Measurements from ENCODE around the gene UBE2G1.

The UBE2G1 gene

DNA sequence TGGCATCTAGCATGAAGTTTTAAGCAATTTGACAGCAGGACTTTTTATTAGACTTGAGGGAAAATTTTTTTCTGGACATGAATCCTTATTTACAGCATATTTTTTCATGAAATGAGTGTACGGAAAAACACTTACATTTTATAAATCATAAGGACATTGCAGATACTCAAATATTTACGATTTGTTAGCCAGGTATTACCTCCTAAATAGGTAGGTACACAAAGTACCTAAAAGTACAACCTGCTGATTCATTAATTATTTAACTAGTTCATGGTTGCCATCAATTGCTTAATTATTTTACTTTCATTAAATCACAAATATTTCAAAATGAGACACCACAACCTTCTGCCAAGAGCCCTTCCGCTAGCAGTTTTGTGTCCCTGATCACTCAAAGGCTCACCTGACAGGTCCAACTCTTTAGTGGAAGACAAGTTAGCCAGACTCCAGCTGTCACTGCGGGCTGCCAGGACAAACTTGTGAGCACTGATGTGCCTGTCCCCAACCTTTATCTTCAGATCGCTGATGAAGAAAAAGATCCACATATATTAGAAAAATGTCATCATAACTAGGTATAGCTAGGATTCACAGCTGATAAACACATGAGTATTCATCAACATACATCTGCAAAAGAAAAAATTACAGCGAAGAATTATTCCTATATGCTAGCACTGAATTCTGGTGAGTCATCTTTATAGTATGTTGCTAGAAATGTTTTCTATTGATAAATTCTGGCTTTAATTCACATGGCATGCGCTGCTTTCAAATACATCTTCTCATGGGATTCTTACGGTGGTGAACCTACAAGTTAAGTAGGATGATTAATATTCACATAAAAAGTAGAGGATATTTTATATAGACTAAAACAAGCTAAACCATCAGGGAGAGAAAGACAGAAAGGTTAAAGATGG lies 130.8 kb downstream of the UBE2G1 start:
- DNase-seq (ENCODE audit: low spot score), result no peak
- H3K4me3 ChIP-seq (ENCODE audit: severe bottlenecking), result no peak overlapping the region
- no peaks in the 10 kb centered on the region for H3K9me3 ChIP-seq (ENCODE audit: severe bottlenecking)
- H3K4me1 ChIP-seq (ENCODE audit: insufficient read depth, poor library complexity, severe bottlenecking), result peaks cover 24% of the 10 kb centered on the region
- H3K36me3 ChIP-seq (ENCODE audit: low read depth), result peaks cover 71% of the 10 kb centered on the region
- ATAC-seq (ENCODE audit: low read depth), result no peak
- TF ChIP-seq, protein P1, sequence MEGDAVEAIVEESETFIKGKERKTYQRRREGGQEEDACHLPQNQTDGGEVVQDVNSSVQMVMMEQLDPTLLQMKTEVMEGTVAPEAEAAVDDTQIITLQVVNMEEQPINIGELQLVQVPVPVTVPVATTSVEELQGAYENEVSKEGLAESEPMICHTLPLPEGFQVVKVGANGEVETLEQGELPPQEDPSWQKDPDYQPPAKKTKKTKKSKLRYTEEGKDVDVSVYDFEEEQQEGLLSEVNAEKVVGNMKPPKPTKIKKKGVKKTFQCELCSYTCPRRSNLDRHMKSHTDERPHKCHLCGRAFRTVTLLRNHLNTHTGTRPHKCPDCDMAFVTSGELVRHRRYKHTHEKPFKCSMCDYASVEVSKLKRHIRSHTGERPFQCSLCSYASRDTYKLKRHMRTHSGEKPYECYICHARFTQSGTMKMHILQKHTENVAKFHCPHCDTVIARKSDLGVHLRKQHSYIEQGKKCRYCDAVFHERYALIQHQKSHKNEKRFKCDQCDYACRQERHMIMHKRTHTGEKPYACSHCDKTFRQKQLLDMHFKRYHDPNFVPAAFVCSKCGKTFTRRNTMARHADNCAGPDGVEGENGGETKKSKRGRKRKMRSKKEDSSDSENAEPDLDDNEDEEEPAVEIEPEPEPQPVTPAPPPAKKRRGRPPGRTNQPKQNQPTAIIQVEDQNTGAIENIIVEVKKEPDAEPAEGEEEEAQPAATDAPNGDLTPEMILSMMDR (IDR thresholded peaks at IDR 0.05; ENCODE audit: poor library complexity, severe bottlenecking), result no peak
- H3K27me3 ChIP-seq (ENCODE audit: insufficient read depth, poor library complexity, severe bottlenecking), result no peaks in the 10 kb centered on the region
- H3K27ac ChIP-seq (ENCODE audit: poor library complexity, severe bottlenecking), result no peak overlapping the region

DNA sequence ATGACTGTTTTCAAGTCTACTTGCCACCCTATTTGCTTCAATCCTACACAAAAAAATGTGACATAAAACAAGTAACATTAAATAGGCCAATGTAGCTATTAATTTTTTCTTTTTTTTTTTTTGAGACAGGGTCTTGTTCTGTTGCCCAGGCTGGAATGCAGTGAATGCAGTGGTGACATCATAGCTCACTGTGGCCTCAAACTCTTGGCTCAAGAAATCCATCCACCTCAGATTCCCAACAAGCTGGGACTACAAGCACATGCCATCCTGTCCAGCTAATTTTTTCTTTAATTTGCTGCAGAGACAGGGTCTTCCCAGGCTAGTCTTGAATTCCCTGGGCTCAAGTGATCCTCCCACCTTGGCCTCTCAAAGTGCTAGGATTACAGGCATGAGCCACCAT lies 132.1 kb downstream of the UBE2G1 start:
- ATAC-seq (ENCODE audit: low read depth), result no peak
- H3K27ac ChIP-seq (ENCODE audit: poor library complexity, severe bottlenecking), result no peak overlapping the region
- no peaks in the 10 kb centered on the region for H3K9me3 ChIP-seq (ENCODE audit: severe bottlenecking)
- H3K36me3 ChIP-seq (ENCODE audit: low read depth), result peaks cover 66% of the 10 kb centered on the region
- TF ChIP-seq, protein P1 (IDR thresholded peaks at IDR 0.05; ENCODE audit: poor library complexity, severe bottlenecking), result no peak
- H3K4me3 ChIP-seq (ENCODE audit: severe bottlenecking), result no peak overlapping the region
- peaks cover 36% of the 10 kb centered on the region for H3K4me1 ChIP-seq (ENCODE audit: insufficient read depth, poor library complexity, severe bottlenecking)
- DNase-seq (ENCODE audit: low spot score), result no peak
- H3K27me3 ChIP-seq (ENCODE audit: insufficient read depth, poor library complexity, severe bottlenecking), result no peaks in the 10 kb centered on the region

DNA sequence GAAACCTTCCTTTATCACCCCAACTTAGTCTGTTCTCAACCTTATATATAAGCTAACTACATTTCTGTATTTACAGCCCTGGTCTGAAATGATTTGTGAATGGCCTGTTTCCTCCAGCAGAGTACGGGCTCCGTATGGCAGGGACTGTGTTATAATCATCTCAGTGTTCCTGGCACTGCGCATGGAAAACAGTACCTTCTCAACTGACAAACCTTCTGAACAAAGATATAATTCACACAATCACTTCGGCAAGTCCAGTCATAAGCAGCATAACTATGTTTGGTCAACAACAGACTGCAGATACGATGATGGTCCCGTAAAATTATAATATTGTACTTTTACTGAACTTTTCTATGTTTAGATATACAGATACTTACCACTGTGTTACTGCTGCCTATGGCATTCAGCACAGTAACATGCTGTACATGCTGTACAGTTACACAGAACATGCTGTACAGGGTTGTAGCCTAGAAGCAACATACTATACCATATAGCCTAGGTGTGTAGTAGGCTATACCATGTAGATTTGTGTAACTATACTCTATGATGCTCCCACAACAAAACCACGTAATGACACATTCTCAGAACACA lies 132.7 kb downstream of the UBE2G1 start:
- peaks cover 39% of the 10 kb centered on the region for H3K4me1 ChIP-seq (ENCODE audit: insufficient read depth, poor library complexity, severe bottlenecking)

DNA sequence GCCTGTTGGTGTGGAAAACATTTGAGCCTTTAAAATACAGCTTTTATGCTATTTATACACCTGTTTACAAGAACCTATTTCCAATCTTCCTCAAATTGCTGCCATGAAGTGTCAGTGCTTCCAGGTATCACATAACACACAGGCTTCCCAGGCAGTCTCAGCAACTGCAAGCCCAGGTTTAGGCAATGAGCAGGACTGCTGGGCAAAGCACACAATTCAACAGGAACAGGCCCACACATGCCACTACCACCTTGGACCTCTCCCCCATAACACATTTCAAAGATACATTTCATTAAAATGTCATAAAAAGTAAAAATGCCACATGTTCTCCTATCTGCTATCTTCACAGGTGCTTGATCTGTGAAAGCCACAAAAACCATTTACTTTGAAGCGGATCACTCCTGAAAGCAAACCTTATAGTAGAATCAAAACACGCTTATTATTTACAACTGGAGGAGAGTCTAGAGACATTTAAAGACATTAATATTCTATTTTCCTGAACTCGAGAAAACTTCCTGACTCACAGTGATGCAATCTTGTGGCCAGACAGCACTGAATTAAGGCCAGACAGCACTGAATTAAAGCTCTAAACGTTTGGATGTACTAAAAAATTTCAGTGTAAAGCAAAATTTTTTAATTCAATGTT lies 134.2 kb downstream of the UBE2G1 start:
- Histone ChIP-seq H3K27me3 (ENCODE audit: insufficient read depth, poor library complexity, severe bottlenecking) (no peaks in the 10 kb centered on the region), H3K36me3 (ENCODE audit: low read depth) (peaks cover 65% of the 10 kb centered on the region), H3K27ac (ENCODE audit: poor library complexity, severe bottlenecking) (peak overlapping the region; percentile 71), H3K4me3 (ENCODE audit: severe bottlenecking) (no peak overlapping the region), H3K9me3 (ENCODE audit: severe bottlenecking) (no peaks in the 10 kb centered on the region), H3K4me1 (ENCODE audit: insufficient read depth, poor library complexity, severe bottlenecking) (peaks cover 39% of the 10 kb centered on the region)
- DNase-seq (ENCODE audit: low spot score) (no peak), ATAC-seq (ENCODE audit: low read depth) (peak; percentile 77)
- TF ChIP-seq, protein P1 (IDR thresholded peaks at IDR 0.05; ENCODE audit: poor library complexity, severe bottlenecking), result no peak

More for the DNA sequence above, 132.7 kb downstream of the UBE2G1 start:
- Histone ChIP-seq H3K36me3 (ENCODE audit: low read depth) (peaks cover 65% of the 10 kb centered on the region), H3K27ac (ENCODE audit: poor library complexity, severe bottlenecking) (peak overlapping the region; percentile 71), H3K4me3 (ENCODE audit: severe bottlenecking) (no peak overlapping the region), H3K27me3 (ENCODE audit: insufficient read depth, poor library complexity, severe bottlenecking) (no peaks in the 10 kb centered on the region), H3K9me3 (ENCODE audit: severe bottlenecking) (no peaks in the 10 kb centered on the region)
- TF ChIP-seq, protein P1 (IDR thresholded peaks at IDR 0.05; ENCODE audit: poor library complexity, severe bottlenecking), result no peak
- ATAC-seq (ENCODE audit: low read depth), result no peak
- DNase-seq (ENCODE audit: low spot score), result no peak

All from RWPE2 (cell line).